ENCODE data around the gene TMEM243. TPM values are rescaled to one million over a fixed set of nuclear protein-coding genes. Genes with fewer than 3 reads are reported as not detected.

TMEM243 gene
- total and polyA plus RNA-seq, 2 donors from 2014 or later = 37.7 to 50.3 TPM

DNA sequence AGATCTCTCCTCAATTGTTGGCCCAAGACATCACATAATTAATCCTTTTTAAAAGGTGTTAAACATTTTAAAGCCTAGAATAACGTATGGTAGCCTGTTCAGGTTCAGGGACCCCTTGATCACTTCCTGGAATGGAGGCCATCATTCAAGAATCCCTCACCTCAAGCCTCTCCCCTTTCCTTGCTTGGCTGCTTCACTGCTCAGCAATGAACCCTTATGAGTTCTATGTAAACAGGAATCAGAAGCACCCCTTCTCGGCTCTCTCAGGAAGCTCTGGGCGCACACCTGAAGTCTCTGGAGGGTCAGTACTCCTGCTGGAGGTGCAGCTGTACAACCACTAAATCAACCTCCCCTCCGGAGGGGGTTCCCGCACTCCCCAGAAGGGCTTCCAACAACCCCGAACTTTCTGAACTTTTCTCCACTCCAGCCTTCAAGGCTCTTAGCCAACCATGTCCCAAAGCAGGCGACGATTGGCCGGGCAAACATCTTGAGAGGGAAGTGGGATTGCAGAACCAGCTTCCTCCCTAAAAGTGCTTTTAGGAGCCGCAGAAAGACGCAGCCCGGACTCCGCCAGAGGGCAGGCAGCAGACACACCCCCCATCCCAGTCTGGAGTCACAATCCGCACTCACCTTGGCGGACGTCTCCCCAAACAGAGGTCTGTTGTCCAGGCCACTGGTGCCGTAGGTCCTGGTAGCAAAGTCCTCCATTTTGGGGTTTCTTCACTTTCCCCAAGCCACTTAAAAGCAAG, 562 bp downstream of the TMEM243 start:
- Histone ChIP-seq H3K36me3 (ENCODE audit: control insufficient read depth in 2 of 3, insufficient read depth in 3 of 3, low read length in 3 of 3) (no peaks in the 10 kb centered on the region), H3K9me3 (ENCODE audit: control insufficient read depth in 2 of 3, insufficient read depth in 1 of 3, low read length in 3 of 3) (no peaks in the 10 kb centered on the region), H3K27ac (ENCODE audit: low read depth in 2 of 2, low read length in 2 of 2) (peak overlapping the region; percentile 84 to 93), H3K9ac (ENCODE audit: low read length in 3 of 3) (peak overlapping the region; percentile 73 to 84 (median 82)), H3K27me3 (ENCODE audit: control insufficient read depth, insufficient read depth, low read length) (no peaks in the 10 kb centered on the region), H3K4me3 (ENCODE audit: low read length in 3 of 3) (peak overlapping the region; percentile 88 to 98 (median 94)), H3K4me1 (ENCODE audit: control insufficient read depth in 2 of 3, insufficient read depth in 2 of 3, low read depth in 1 of 3, low read length in 3 of 3) (peaks cover 0 to 23% (median 19%) of the 10 kb centered on the region in 3 donors)
- FAIRE-seq (no peak), DNase-seq (peak; percentile 52 to 89 (median 74))
- intact Hi-C loops (cut with DNase I) = no loop called here
- TF ChIP-seq, protein P1, sequence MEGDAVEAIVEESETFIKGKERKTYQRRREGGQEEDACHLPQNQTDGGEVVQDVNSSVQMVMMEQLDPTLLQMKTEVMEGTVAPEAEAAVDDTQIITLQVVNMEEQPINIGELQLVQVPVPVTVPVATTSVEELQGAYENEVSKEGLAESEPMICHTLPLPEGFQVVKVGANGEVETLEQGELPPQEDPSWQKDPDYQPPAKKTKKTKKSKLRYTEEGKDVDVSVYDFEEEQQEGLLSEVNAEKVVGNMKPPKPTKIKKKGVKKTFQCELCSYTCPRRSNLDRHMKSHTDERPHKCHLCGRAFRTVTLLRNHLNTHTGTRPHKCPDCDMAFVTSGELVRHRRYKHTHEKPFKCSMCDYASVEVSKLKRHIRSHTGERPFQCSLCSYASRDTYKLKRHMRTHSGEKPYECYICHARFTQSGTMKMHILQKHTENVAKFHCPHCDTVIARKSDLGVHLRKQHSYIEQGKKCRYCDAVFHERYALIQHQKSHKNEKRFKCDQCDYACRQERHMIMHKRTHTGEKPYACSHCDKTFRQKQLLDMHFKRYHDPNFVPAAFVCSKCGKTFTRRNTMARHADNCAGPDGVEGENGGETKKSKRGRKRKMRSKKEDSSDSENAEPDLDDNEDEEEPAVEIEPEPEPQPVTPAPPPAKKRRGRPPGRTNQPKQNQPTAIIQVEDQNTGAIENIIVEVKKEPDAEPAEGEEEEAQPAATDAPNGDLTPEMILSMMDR (IDR thresholded peaks at IDR 0.05; ENCODE audit: borderline replicate concordance, extremely low read depth, insufficient read depth) = no peak

DNA sequence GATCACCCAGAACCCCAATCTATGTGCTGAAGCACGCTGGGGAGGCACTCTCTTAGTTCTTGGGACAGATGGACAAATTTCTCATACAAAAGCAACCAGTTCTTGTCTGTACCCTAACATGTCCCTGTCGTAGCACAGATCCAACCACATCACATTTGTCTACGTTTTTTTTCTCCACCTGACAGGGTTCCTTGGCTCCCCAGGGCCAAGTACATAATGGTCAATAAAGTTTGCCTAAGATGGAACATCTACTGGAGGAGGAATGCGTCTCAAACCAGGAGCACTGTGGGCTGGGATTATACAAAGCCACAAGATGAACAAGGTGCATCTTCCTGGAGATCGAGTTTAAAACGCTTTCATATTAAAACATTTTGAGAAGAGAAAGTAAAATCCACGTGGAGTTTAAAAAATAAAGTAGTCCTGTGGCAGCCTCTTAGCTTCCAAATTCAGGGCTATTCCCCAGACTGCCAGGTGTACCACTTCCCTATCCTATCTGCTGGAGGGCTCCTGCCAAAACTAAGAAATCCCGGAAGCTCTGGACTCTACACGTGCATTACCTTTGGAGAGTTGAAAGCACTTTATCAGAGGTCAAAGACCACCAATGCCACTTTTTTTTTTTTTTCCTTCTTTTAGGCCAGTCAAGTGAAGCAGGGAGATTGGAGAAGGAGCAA, 1.4 kb downstream of the TMEM243 start:
- peak overlapping the region in 1 of 2 donors; percentile 93 for H3K27ac ChIP-seq (ENCODE audit: low read depth in 2 of 2, low read length in 2 of 2)
- peak in 1 of 5 donors; percentile 5 for DNase-seq
- no peaks in the 10 kb centered on the region for H3K36me3 ChIP-seq (ENCODE audit: control insufficient read depth in 2 of 3, insufficient read depth in 3 of 3, low read length in 3 of 3)
- H3K4me3 ChIP-seq (ENCODE audit: low read length in 3 of 3) = peak overlapping the region; percentile 88 to 98 (median 94)
- H3K4me1 ChIP-seq (ENCODE audit: control insufficient read depth in 2 of 3, insufficient read depth in 2 of 3, low read depth in 1 of 3, low read length in 3 of 3) = peaks cover 0 to 24% (median 19%) of the 10 kb centered on the region in 3 donors
- intact Hi-C loops (cut with DNase I) = no loop called here
- peak overlapping the region in 1 of 3 donors; percentile 73 for H3K9ac ChIP-seq (ENCODE audit: low read length in 3 of 3)
- no peak for FAIRE-seq
- no peaks in the 10 kb centered on the region for H3K27me3 ChIP-seq (ENCODE audit: control insufficient read depth, insufficient read depth, low read length)
- TF ChIP-seq, protein P1 (IDR thresholded peaks at IDR 0.05; ENCODE audit: borderline replicate concordance, extremely low read depth, insufficient read depth) = no peak
- H3K9me3 ChIP-seq (ENCODE audit: control insufficient read depth in 2 of 3, insufficient read depth in 1 of 3, low read length in 3 of 3) = no peaks in the 10 kb centered on the region

DNA sequence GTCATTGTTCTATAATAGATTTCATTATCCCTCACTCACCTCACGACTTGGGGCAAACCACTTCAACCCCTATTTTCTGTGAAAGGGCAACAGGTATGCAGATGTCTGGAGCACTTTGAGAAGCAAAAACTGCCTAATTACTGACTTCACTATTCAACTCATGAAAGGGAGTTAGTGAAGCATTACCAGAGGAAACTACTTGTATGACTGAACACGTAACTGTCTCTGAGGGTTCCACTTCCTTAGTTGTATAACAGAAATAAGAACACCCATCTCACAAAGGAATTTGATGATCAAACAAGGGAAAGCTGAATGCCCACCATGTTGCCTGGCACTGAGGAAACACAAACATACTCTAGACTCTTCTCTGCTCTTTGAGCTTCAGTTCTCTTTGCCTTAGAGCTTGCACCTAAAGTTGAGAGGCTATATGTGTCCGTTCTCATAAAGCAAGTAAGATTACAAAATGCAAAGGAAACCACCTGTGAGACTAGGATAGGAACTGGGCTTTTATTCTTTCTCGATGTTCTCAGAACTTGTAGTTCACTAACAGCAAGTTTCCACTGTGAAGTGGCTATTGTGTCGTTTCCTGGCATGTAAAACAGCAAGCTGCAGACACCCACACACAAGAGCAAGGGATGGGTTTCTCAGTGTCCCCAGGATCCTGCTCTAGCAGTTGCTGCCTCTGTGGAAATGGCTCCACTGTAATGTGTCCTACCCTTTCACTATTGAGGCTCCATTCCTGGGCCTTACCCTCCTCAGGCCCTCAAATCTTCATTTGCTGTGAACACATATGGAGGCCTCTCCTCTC, 2.6 kb downstream of the TMEM243 start:
- Histone ChIP-seq H3K27me3 (ENCODE audit: control insufficient read depth, insufficient read depth, low read length) (no peaks in the 10 kb centered on the region), H3K4me1 (ENCODE audit: control insufficient read depth in 2 of 3, insufficient read depth in 2 of 3, low read depth in 1 of 3, low read length in 3 of 3) (peaks cover 0 to 24% (median 21%) of the 10 kb centered on the region in 3 donors), H3K36me3 (ENCODE audit: control insufficient read depth in 2 of 3, insufficient read depth in 3 of 3, low read length in 3 of 3) (no peaks in the 10 kb centered on the region), H3K9ac (ENCODE audit: low read length in 3 of 3) (no peak overlapping the region), H3K4me3 (ENCODE audit: low read length in 3 of 3) (peak overlapping the region in 2 of 3 donors; percentile 6 to 9), H3K27ac (ENCODE audit: low read depth in 2 of 2, low read length in 2 of 2) (peak overlapping the region; percentile 33 to 45), H3K9me3 (ENCODE audit: control insufficient read depth in 2 of 3, insufficient read depth in 1 of 3, low read length in 3 of 3) (no peaks in the 10 kb centered on the region)
- FAIRE-seq (no peak), DNase-seq (peak in 2 of 5 donors; percentile 50 to 62)
- TF ChIP-seq, protein P1 (IDR thresholded peaks at IDR 0.05; ENCODE audit: borderline replicate concordance, extremely low read depth, insufficient read depth) = no peak
- intact Hi-C loops (cut with DNase I) = no loop called here
